EH (cell line): ENCODE data around the gene RIN2.

Source experiments
- DNase-seq: peaks from one replicate; pipeline ENCODE4 v3.0.0-alpha.2; 2015; ENCODE audit warnings: low read depth

Gene RIN2

GRCh38 chr20:19758133-19758500 is at the start of gene RIN2:
Gene RIN2 (plus strand): TSS chr20:19758258. CDS start chr20:19889602, 131,344 bp downstream.
- DNase-seq: no peak

- no peak for DNase-seq
These were observed 48.3 kb upstream of the RIN2 start for GRCh38 chr20:19709635-19710335.

GRCh38 chr20:19710336-19711120 is 47.5 kb upstream of the RIN2 start:
- peak; percentile 43 for DNase-seq

- no peak for DNase-seq
These were observed 46.9 kb upstream of the RIN2 start for GRCh38 chr20:19711126-19711525.

- peak; percentile 69 for DNase-seq
These were observed 45.3 kb upstream of the RIN2 start for GRCh38 chr20:19712721-19713260.

- DNase-seq: peak; percentile 43
These were observed 44.1 kb upstream of the RIN2 start for GRCh38 chr20:19713822-19714578.

- no peak for DNase-seq
These were observed 43.5 kb upstream of the RIN2 start for GRCh38 chr20:19714579-19714840.

- no peak for DNase-seq
These were observed 42.1 kb upstream of the RIN2 start for GRCh38 chr20:19715986-19716385.

GRCh38 chr20:19718880-19719279 is 39.2 kb upstream of the RIN2 start:
- no peak for DNase-seq

- no peak for DNase-seq
These were observed 37.1 kb upstream of the RIN2 start for GRCh38 chr20:19720991-19721390.

GRCh38 chr20:19723051-19723450 is 35.0 kb upstream of the RIN2 start:
- DNase-seq: no peak

GRCh38 chr20:19723813-19724430 is 34.1 kb upstream of the RIN2 start:
- no peak for DNase-seq

- no peak for DNase-seq
These were observed 32.7 kb upstream of the RIN2 start for GRCh38 chr20:19725373-19725772.

- peak; percentile 46 for DNase-seq
These were observed 32.1 kb upstream of the RIN2 start for GRCh38 chr20:19725814-19726525.

GRCh38 chr20:19727251-19727847 is 30.7 kb upstream of the RIN2 start:
- DNase-seq: no peak

- no peak for DNase-seq
These were observed 28.4 kb upstream of the RIN2 start for GRCh38 chr20:19729672-19730071.

- DNase-seq: no peak
These were observed 27.4 kb upstream of the RIN2 start for GRCh38 chr20:19730706-19731105.

GRCh38 chr20:19734811-19735210 is 23.2 kb upstream of the RIN2 start:
- no peak for DNase-seq

- DNase-seq: peak; percentile 85
These were observed 22.6 kb upstream of the RIN2 start for GRCh38 chr20:19735446-19735845.

- DNase-seq: peak; percentile 50
These were observed 21.0 kb upstream of the RIN2 start for GRCh38 chr20:19737025-19737424.

- no peak for DNase-seq
These were observed 19.1 kb upstream of the RIN2 start for GRCh38 chr20:19738951-19739350.
